Hippocampal formation (tissue), 2 donors: ENCODE results near the gene ZNF281.

Source experiments
- DNase-seq, 2 donors: peaks; one replicate each; lab custom pipeline; 2025; lab: John Stamatoyannopoulos, UW

ZNF281 gene

GRCh38 chr1:200391747-200392146 is 18.1 kb downstream of the ZNF281 start:
- no peak for DNase-seq

GRCh38 chr1:200388791-200389190 is 21.0 kb downstream of the ZNF281 start:
- DNase-seq: no peak

DNA sequence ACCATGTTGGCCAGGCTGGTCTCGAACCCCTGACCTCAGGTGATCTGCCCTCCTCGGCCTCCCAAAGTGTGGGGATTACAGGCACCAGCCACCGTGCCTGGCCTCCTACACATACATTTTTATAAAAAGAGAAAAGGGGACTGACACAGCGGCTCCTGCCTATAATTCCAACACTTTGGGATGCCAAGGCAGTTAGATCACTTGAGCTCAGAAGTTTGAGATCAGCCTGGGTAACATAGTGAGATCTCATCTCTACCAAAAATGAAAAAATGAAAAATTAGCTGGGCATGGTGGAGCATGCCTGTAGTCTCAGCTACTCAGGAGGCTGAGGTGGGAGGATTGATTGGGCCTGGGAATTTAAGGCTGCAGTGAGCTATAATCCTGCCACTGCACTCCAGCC is 23.4 kb downstream of the ZNF281 start:
- DNase-seq: no peak

GRCh38 chr1:200384818-200385390 is 24.9 kb downstream of the ZNF281 start:
- no peak for DNase-seq

- no peak for DNase-seq
Observed at GRCh38 chr1:200381256-200381984, 28.4 kb downstream of the ZNF281 start.

DNA sequence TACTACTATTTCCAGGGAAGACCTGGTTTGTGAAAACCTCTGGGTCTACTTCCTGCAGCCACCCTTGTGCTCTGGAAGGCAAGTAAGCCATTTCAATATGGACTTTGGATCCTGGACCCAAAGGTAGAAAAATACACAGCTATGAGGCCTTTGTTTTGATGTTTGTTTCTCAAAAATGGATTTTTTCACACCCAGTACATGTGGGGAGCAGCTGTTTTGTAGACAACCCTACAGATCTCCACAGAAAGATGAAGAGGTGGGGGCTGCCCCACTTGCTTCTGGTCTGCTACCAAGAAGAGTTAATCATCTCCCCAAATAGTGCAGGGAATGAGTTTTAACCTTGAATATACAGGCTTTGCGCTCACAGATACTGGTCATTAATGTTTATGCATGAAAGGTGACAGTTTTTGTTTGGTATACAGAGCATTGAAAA is 29.2 kb downstream of the ZNF281 start:
- no peak for DNase-seq

- DNase-seq: no peak
Observed at GRCh38 chr1:200379940-200380588, 29.8 kb downstream of the ZNF281 start.

DNA sequence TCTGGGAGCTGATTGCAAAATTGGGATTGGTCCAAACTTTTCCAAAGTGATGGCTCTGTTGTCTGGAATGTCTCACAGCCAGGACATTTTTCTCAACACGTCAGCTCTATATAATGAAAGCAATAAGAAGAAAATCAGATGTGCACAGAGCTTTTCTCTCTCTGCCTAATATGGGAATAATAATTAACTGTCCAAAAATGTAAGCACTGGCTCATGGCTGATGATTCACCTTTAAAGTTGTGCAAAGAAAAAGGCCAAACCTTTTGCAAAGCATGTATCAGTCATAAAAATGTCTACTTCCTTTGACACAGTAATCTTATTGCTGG is 30.4 kb downstream of the ZNF281 start:
- DNase-seq: no peak

DNA sequence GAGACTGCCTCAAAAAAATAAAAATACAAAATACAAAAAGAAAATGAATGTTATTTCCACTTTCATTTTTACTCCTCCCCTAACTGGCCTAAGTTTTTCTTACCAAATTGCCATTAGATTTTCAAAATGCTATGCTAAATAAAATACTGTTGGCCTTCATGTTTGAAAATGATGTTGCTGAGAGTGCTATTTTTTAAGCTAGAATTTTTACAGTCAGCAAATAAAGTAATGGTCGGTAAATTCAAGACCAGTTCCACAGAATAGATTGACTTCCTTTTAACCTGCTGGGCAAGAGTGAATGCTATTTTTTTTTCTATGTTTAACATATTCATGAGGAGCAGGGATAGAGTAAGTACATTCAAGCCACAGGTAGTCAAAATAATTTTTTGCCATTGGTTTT is 31.7 kb downstream of the ZNF281 start:
- no peak for DNase-seq

DNA sequence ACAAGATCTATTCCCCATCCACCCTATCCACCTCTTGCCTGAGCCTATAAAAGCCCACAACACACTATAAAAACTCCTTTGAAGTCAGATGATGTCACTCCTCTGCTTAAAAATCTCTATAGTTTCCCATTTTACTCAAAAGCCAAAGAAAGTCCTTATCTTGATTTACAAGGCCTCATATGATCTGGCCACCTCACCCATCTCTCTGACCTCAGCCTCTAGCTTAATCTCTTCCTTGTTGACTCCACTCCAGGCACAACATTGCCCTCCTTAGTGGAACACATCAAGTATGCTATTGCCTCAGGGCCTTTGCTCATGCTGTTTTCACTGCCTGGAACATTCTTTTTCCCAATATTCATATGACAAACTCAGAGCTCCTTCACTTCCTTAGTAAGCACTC is 33.3 kb downstream of the ZNF281 start:
- no peak for DNase-seq

GRCh38 chr1:200374569-200375295 is 35.1 kb downstream of the ZNF281 start:
- DNase-seq: no peak

GRCh38 chr1:200373811-200374231 is 36.0 kb downstream of the ZNF281 start:
- peak in 1 of 2 donors; percentile 82 for DNase-seq

DNA sequence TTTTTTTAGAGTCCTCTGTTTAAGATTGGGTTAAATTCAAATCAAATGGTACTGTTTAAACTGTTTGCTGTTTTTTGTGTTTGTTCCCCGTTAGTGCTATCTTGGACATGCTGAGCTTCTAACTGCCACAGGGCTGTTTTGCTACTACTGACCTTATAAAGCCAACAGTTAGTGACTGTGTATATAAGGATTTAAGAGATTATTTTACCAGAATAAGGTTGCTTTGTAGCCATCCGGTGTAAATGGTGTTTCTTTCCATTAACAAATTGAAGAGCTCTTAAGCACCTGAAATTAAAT is 37.0 kb downstream of the ZNF281 start:
- DNase-seq: no peak

DNA sequence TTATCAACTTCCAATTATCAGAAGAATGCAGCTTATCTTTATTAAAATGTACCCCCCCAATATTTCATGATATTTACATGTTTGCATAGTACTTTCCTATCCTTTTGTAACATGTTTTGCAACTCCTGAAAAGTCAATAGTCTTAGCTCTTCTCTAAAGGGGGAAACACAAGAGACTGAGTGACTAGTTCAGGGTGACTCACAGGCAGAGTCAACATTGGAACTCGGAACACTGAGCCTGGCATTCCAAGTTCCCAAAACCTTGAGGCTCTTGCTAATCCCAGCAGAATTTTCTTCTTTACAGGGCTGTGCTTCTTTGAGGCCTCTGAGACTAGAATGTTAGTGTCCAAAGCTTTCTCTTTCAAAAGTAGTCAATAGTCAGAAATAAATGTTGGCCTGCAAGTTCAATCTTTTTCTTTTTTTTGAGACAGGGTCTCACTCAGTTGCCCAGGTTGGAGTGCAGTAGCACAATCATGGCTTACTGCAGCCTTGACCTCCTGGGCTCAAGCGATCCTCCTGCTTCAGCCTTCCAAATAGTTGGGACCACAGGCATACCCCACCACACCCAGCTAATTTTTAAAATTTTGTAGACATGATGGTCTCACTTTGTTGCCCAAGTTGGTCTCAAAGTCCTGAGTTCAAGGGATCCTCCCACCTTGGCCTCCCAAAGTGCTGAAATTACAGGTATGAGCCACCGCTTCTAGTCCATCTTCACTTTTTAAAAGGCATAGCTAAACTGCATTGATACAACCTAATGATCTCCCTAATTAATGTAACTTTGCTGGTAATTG is 37.5 kb downstream of the ZNF281 start:
- no peak for DNase-seq

DNA sequence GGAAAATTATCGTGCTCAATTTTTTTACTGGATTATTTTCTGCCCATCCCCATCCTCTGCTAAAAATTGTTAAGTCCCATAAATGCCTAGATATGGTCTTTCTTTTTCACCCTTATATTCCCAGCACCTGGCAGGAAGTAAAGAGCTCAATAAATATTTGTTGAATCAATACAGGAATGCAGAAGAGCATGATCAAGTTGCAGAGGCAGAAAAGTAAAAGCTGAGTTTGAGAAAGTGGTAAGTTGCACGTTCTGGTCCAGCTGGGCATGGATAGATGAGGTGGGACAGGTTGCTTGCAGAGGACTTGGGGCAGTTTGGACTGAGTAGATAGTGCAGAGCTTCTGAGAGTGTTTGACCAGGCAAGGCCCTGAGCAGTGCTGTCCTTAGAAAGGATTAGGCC is 40.1 kb downstream of the ZNF281 start:
- DNase-seq: no peak

- DNase-seq: no peak
Observed at GRCh38 chr1:200369131-200369530, 40.7 kb downstream of the ZNF281 start.

- no peak for DNase-seq
Observed at GRCh38 chr1:200368556-200368955, 41.3 kb downstream of the ZNF281 start.

GRCh38 chr1:200367841-200368534 is 41.8 kb downstream of the ZNF281 start:
- peak; percentile 14 to 79 for DNase-seq

- DNase-seq: no peak
Observed at GRCh38 chr1:200366577-200367253, 43.1 kb downstream of the ZNF281 start.

DNA sequence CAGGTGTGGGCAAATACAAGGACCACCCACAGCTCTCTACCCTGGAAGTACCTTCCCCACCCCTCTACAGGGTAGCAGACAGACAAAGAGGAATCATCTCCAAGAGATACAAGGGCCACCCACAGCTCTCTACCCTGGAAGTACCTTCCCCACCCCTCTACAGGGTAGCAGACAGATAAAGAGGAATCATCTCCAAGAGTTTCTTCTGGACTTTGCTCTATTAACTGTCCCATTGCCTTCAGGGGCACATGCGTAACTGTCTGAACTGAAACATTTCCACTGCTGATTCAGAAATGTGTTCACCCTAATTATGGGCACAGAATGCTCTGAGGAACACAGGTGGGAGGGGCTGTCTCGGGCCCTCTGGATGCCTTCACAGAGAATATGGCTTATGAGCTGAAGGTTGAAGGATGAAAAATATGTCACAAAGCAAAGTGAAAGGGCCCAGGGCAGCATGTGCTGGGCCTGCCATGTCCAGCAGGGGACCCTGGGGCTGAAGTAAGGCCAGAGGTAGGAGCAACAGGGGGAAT is 43.9 kb downstream of the ZNF281 start:
- no peak for DNase-seq

DNA sequence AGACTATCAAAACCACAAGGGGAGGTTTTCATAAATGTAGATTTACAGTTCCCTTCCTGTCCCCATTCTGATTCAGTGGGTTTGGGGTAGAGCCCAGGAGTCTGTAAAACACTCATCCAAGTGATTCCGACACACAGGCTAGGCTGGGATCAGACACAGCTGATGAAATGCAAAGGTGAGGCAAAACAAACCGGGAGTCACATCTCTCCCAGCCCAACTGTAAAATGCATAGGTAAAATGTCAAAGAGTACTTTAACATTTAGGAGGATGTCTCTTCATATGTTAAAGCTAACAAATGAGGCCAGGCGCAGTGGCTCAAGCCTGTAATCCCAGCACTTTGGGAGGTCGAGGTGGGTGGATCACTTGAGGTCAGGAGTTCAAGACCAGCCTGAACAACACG is 45.0 kb downstream of the ZNF281 start:
- no peak for DNase-seq
